GM23338 (cell line): ENCODE data around the gene LYL1. TPM values are rescaled to one million over a fixed set of nuclear protein-coding genes. Genes with fewer than 3 reads are reported as not detected.

Source experiments
- ATAC-seq: fragments of 200-7000 bp; cut with Tn5 transposase; 3 replicates; pipeline ENCODE4 v1.9.1; 2020
- DNase-seq: peaks from one replicate; pipeline ENCODE4 v3.0.0-alpha.2; 2015; ENCODE audit warnings: low spot score
- H2AFZ ChIP-seq: fragments of 200-600 bp; sonication (generic); 2 replicates; pipeline ENCODE4 v1.8.0; 2016; ENCODE audit warnings: antibody characterized with exemption, mild to moderate bottlenecking, moderate library complexity
- H3F3A ChIP-seq: fragments of 200-600 bp; sonication (generic); replicated peaks from 2 replicates; pipeline ENCODE4 v1.8.0; 2017; ENCODE audit warnings: antibody characterized with exemption, mixed run types, low read depth
- H3K27ac ChIP-seq: fragments of 200-600 bp; sonication (generic); 2 replicates; pipeline ENCODE4 v1.6.1; 2016; ENCODE audit warnings: low read depth
- H3K27me3 ChIP-seq: fragments of 200-600 bp; sonication (generic); 2 replicates; pipeline ENCODE4 v1.8.0; 2016; ENCODE audit warnings: mild to moderate bottlenecking, mixed run types, moderate library complexity; ENCODE audit not compliant: insufficient read depth
- H3K36me3 ChIP-seq: fragments of 200-600 bp; sonication (generic); 2 replicates; pipeline ENCODE4 v1.8.0; 2016; ENCODE audit warnings: mild to moderate bottlenecking; ENCODE audit not compliant: insufficient read depth
- H3K4me1 ChIP-seq: fragments of 200-600 bp; sonication (generic); 2 replicates; pipeline ENCODE4 v1.8.0; 2016; ENCODE audit warnings: mild to moderate bottlenecking, moderate library complexity; ENCODE audit not compliant: insufficient read depth
- H3K4me2 ChIP-seq: fragments of 200-600 bp; sonication (generic); 2 replicates; pipeline ENCODE4 v1.7.1; 2017; ENCODE audit warnings: mixed run types
- H3K4me3 ChIP-seq: fragments of 200-600 bp; sonication (generic); 2 replicates; pipeline ENCODE4 v1.6.1; 2016; ENCODE audit warnings: mixed run types
- H3K79me2 ChIP-seq: fragments of 200-600 bp; sonication (generic); replicated peaks from 2 replicates; pipeline ENCODE4 v1.8.0; 2017; ENCODE audit warnings: mild to moderate bottlenecking; ENCODE audit not compliant: insufficient read depth
- H3K9me2 ChIP-seq: fragments of 200-600 bp; sonication (generic); 2 replicates; pipeline ENCODE4 v1.8.0; 2017; ENCODE audit not compliant: insufficient read depth
- H4K20me1 ChIP-seq: fragments of 200-600 bp; sonication (generic); replicated peaks from 2 replicates; pipeline ENCODE4 v1.8.0; 2017; ENCODE audit warnings: mild to moderate bottlenecking; ENCODE audit not compliant: insufficient read depth
- H3K27ac Mint-ChIP-seq: 2 replicates; pipeline ENCODE4 v1.8.0; 2020; ENCODE audit warnings: inconsistent platforms, mild to moderate bottlenecking, moderate library complexity, mixed read lengths
- H3K27me3 Mint-ChIP-seq: 3 replicates; pipeline ENCODE4 v1.8.0; 2022; ENCODE audit warnings: low read depth, mild to moderate bottlenecking, moderate library complexity, mixed read lengths, inconsistent platforms; ENCODE audit not compliant: insufficient read depth, poor library complexity
- H3K36me3 Mint-ChIP-seq: 3 replicates; pipeline ENCODE4 v1.8.0; 2021; ENCODE audit warnings: low read depth, mild to moderate bottlenecking, inconsistent platforms, moderate library complexity, mixed read lengths
- H3K4me1 Mint-ChIP-seq: 3 replicates; pipeline ENCODE4 v1.8.0; 2020; ENCODE audit warnings: mild to moderate bottlenecking, inconsistent platforms, mixed read lengths
- H3K4me3 Mint-ChIP-seq: 3 replicates; pipeline ENCODE4 v1.8.0; 2021; ENCODE audit warnings: moderate library complexity, mild to moderate bottlenecking, inconsistent platforms, mixed read lengths
- H3K9me3 Mint-ChIP-seq: 3 replicates; pipeline ENCODE4 v1.8.0; 2020; ENCODE audit warnings: moderate library complexity, mild to moderate bottlenecking, inconsistent platforms, mixed read lengths
- EZH2 ChIP-seq: fragments of 200-600 bp; sonication (generic); IDR thresholded peaks from one replicate; pipeline ENCODE4 v1.8.0; 2017; ENCODE audit warnings: antibody characterized with exemption, mild to moderate bottlenecking, low read depth; ENCODE audit not compliant: unreplicated experiment
- NANOG ChIP-seq: IDR thresholded peaks from 2 replicates; pipeline ENCODE4 v1.6.1; 2016; ENCODE audit warnings: antibody characterized with exemption, borderline replicate concordance
- POLR2AphosphoS5 ChIP-seq: IDR thresholded peaks from 2 replicates; pipeline ENCODE4 v1.6.1; 2016; ENCODE audit warnings: antibody characterized with exemption, low read depth
- ZNF114 ChIP-seq: fragments of 250-450 bp; sonication (Bioruptor Pico); IDR thresholded peaks from 2 replicates; pipeline ENCODE4 v1.5.0; 2020; ENCODE audit warnings: mild to moderate bottlenecking, moderate library complexity
- polyA plus RNA-seq: library from polyadenylated mRNA; unstranded; fragments of >200 nt; fragmentation: Nextera tagmentation; extraction: Ambion mirVana; gene quantifications from 2 replicates; pipeline ENCODE4 v1.2.1, GENCODE V29; 2016
- total RNA-seq: library from RNA; depleted of rRNA; stranded (reverse); fragments of >200 nt; shearing (Covaris generic); gene quantifications from 2 replicates; pipeline ENCODE4 v1.2.3, GENCODE V29; 2014
- TF ChIP-seq, protein P1 (sequence below), 2 experiments: fragments of 200-600 bp in 1 of 2; sonication (generic) in 1 of 2; conservative IDR thresholded peaks; 2 replicates each; pipeline versions ENCODE4 v1.5.1 to v1.6.1; 2016 to 2017; ENCODE audit warnings: antibody characterized with exemption in 2 of 2, low read depth in 2 of 2, mild to moderate bottlenecking in 2 of 2, moderate library complexity in 1 of 2
- TF ChIP-seq, protein P2 (sequence below): IDR thresholded peaks from one replicate; pipeline ENCODE4 v1.6.1; 2018; ENCODE audit warnings: antibody characterized with exemption; ENCODE audit not compliant: unreplicated experiment
- TF ChIP-seq, protein P3 (sequence below): fragments of 250-450 bp; sonication (Bioruptor Pico); IDR thresholded peaks from 2 replicates; pipeline ENCODE4 v1.5.0; 2020; ENCODE audit warnings: mild to moderate bottlenecking, moderate library complexity

Gene LYL1
- total and polyA plus RNA-seq, 2 experiments from 2014 or later = 1.2 to 2.2 TPM

DNA sequence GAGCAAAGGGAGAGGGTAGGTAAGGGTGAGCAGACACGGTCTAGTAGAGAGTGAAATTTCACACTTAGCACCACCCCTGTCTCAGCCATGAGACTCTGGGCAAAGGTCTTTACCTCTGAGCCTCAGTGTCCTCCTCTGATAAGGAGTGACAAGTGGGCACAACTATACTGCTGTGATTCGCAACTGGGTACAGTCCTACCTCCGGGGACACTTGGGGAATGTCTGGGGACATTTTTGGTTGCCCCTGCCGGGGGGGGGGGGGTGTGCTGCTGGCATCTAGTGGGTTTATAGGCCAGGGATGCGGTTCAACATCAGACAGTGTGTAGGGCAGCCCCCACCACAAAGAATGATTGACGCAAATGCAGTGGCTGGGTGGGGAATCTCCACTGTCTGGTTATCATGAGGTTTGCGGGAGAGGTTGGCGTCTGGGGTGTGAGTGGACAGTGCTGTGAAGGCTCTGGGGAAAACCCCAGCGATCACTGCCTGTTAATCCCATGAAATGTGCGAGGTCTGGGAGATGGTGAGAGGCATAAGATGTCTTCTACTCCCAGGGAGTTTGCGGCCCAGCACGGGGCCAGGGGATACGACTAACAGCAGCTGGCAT, 19.7 kb upstream of the LYL1 start:
- H3K4me2 ChIP-seq = no peak overlapping the region
- H3K27me3 ChIP-seq = no peaks in the 10 kb centered on the region
- no peak for DNase-seq
- peaks cover 78% of the 10 kb centered on the region for H4K20me1 ChIP-seq
- peaks cover 6% of the 10 kb centered on the region for H3F3A ChIP-seq
- H2AFZ ChIP-seq = no peak overlapping the region
- no peak overlapping the region; the same call in 1 of the 2 replicates for H3K27ac ChIP-seq
- no peak overlapping the region for H3K4me3 ChIP-seq
- peak overlapping the region; percentile 45 for H3K27ac Mint-ChIP-seq
- H3K36me3 ChIP-seq = no peaks in the 10 kb centered on the region
- H3K4me3 Mint-ChIP-seq = peak overlapping the region; percentile 28; the same call in 1 of the 3 replicates
- no peak for ATAC-seq
- TF ChIP-seq, protein P1, sequence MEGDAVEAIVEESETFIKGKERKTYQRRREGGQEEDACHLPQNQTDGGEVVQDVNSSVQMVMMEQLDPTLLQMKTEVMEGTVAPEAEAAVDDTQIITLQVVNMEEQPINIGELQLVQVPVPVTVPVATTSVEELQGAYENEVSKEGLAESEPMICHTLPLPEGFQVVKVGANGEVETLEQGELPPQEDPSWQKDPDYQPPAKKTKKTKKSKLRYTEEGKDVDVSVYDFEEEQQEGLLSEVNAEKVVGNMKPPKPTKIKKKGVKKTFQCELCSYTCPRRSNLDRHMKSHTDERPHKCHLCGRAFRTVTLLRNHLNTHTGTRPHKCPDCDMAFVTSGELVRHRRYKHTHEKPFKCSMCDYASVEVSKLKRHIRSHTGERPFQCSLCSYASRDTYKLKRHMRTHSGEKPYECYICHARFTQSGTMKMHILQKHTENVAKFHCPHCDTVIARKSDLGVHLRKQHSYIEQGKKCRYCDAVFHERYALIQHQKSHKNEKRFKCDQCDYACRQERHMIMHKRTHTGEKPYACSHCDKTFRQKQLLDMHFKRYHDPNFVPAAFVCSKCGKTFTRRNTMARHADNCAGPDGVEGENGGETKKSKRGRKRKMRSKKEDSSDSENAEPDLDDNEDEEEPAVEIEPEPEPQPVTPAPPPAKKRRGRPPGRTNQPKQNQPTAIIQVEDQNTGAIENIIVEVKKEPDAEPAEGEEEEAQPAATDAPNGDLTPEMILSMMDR (conservative IDR thresholded peaks at IDR 0.05; ENCODE audit: low read depth in 2 of 2) = no peak
- TF ChIP-seq, protein P2, sequence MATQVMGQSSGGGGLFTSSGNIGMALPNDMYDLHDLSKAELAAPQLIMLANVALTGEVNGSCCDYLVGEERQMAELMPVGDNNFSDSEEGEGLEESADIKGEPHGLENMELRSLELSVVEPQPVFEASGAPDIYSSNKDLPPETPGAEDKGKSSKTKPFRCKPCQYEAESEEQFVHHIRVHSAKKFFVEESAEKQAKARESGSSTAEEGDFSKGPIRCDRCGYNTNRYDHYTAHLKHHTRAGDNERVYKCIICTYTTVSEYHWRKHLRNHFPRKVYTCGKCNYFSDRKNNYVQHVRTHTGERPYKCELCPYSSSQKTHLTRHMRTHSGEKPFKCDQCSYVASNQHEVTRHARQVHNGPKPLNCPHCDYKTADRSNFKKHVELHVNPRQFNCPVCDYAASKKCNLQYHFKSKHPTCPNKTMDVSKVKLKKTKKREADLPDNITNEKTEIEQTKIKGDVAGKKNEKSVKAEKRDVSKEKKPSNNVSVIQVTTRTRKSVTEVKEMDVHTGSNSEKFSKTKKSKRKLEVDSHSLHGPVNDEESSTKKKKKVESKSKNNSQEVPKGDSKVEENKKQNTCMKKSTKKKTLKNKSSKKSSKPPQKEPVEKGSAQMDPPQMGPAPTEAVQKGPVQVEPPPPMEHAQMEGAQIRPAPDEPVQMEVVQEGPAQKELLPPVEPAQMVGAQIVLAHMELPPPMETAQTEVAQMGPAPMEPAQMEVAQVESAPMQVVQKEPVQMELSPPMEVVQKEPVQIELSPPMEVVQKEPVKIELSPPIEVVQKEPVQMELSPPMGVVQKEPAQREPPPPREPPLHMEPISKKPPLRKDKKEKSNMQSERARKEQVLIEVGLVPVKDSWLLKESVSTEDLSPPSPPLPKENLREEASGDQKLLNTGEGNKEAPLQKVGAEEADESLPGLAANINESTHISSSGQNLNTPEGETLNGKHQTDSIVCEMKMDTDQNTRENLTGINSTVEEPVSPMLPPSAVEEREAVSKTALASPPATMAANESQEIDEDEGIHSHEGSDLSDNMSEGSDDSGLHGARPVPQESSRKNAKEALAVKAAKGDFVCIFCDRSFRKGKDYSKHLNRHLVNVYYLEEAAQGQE = no peak
- TF ChIP-seq, protein P3, sequence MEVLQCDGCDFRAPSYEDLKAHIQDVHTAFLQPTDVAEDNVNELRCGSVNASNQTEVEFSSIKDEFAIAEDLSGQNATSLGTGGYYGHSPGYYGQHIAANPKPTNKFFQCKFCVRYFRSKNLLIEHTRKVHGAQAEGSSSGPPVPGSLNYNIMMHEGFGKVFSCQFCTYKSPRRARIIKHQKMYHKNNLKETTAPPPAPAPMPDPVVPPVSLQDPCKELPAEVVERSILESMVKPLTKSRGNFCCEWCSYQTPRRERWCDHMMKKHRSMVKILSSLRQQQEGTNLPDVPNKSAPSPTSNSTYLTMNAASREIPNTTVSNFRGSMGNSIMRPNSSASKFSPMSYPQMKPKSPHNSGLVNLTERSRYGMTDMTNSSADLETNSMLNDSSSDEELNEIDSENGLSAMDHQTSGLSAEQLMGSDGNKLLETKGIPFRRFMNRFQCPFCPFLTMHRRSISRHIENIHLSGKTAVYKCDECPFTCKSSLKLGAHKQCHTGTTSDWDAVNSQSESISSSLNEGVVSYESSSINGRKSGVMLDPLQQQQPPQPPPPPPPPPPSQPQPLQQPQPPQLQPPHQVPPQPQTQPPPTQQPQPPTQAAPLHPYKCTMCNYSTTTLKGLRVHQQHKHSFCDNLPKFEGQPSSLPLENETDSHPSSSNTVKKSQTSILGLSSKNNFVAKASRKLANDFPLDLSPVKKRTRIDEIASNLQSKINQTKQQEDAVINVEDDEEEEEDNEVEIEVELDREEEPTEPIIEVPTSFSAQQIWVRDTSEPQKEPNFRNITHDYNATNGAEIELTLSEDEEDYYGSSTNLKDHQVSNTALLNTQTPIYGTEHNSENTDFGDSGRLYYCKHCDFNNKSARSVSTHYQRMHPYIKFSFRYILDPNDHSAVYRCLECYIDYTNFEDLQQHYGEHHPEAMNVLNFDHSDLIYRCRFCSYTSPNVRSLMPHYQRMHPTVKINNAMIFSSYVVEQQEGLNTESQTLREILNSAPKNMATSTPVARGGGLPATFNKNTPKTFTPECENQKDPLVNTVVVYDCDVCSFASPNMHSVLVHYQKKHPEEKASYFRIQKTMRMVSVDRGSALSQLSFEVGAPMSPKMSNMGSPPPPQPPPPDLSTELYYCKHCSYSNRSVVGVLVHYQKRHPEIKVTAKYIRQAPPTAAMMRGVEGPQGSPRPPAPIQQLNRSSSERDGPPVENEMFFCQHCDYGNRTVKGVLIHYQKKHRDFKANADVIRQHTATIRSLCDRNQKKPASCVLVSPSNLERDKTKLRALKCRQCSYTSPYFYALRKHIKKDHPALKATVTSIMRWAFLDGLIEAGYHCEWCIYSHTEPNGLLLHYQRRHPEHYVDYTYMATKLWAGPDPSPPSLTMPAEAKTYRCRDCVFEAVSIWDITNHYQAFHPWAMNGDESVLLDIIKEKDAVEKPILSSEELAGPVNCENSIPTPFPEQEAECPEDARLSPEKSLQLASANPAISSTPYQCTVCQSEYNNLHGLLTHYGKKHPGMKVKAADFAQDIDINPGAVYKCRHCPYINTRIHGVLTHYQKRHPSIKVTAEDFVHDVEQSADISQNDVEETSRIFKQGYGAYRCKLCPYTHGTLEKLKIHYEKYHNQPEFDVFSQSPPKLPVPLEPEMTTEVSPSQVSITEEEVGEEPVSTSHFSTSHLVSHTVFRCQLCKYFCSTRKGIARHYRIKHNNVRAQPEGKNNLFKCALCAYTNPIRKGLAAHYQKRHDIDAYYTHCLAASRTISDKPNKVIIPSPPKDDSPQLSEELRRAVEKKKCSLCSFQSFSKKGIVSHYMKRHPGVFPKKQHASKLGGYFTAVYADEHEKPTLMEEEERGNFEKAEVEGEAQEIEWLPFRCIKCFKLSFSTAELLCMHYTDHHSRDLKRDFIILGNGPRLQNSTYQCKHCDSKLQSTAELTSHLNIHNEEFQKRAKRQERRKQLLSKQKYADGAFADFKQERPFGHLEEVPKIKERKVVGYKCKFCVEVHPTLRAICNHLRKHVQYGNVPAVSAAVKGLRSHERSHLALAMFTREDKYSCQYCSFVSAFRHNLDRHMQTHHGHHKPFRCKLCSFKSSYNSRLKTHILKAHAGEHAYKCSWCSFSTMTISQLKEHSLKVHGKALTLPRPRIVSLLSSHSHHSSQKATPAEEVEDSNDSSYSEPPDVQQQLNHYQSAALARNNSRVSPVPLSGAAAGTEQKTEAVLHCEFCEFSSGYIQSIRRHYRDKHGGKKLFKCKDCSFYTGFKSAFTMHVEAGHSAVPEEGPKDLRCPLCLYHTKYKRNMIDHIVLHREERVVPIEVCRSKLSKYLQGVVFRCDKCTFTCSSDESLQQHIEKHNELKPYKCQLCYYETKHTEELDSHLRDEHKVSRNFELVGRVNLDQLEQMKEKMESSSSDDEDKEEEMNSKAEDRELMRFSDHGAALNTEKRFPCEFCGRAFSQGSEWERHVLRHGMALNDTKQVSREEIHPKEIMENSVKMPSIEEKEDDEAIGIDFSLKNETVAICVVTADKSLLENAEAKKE (CRISPR knock-in tag) = no peak
- TF ChIP-seq EZH2 = no peak
- no peak for TF ChIP-seq POLR2AphosphoS5
- no peak for TF ChIP-seq ZNF114 (CRISPR knock-in tag)
- TF ChIP-seq NANOG = no peak
- peaks cover 94% of the 10 kb centered on the region for H3K79me2 ChIP-seq
- H3K4me1 ChIP-seq = peaks cover 29% of the 10 kb centered on the region
- peaks cover 44% of the 10 kb centered on the region for H3K4me1 Mint-ChIP-seq
- H3K9me2 ChIP-seq = no peaks in the 10 kb centered on the region
- peaks cover 39% of the 10 kb centered on the region for H3K36me3 Mint-ChIP-seq
- H3K9me3 Mint-ChIP-seq = peaks cover 3% of the 10 kb centered on the region; the same call in 2 of the 3 replicates
- peaks cover 23% of the 10 kb centered on the region for H3K27me3 Mint-ChIP-seq
